ENCODE measurements around the gene MFSD1. TPM values are rescaled to one million over a fixed set of nuclear protein-coding genes. Genes with fewer than 3 reads are reported as not detected.
A peak's percentile ranks its signal among the peaks of the same experiment; 100 is the strongest.

The MFSD1 gene
- total RNA-seq, 4 donors from 2014 or later: 9.2 to 86.6 (median 64.0) TPM

- TF ChIP-seq POLR2AphosphoS5 (IDR thresholded peaks at IDR 0.05) (no peak), POLR2A (IDR thresholded peaks at IDR 0.05) (no peak), EP300 (IDR thresholded peaks at IDR 0.05; ENCODE audit: low read depth) (no peak), CTCF (IDR thresholded peaks at IDR 0.05) (no peak)
- H3K27me3 ChIP-seq: no peaks in the 10 kb centered on the region
- peaks cover 7 to 88% (median 33%) of the 10 kb centered on the region in 4 donors for H3K4me1 ChIP-seq
- no peak for DNase-seq
- WGBS, 2 donors (ENCODE audit: low coverage in 1 of 2): 88 to 94% methylated on average over 2 to 4 of the region's 4 CpGs
- H3K27ac ChIP-seq: peak overlapping the region; percentile 53 to 77 (median 66)
- H3K9me3 ChIP-seq: no peaks in the 10 kb centered on the region
- in situ Hi-C loops (cut with MboI; ENCODE audit: low pct_ligation_motif_present in 1 of 4, low pct_unique_long_range_greater_than_20kb in 1 of 4, low sequenced_read_pairs in 3 of 4): no loop called here
- no peaks in the 10 kb centered on the region for H3K36me3 ChIP-seq
- H3K4me3 ChIP-seq: no peak overlapping the region
- intact Hi-C loops (cut with DNase I; ENCODE audit: low total_unique reads): no loop called here
Observed at GRCh38 chr3:158770741-158771350, 31.0 kb upstream of the MFSD1 start.

- TF ChIP-seq CTCF (IDR thresholded peaks at IDR 0.05): no peak
- no peak for TF ChIP-seq POLR2A (IDR thresholded peaks at IDR 0.05)
- no peak for TF ChIP-seq POLR2AphosphoS5 (IDR thresholded peaks at IDR 0.05)
- no peak for TF ChIP-seq EP300 (IDR thresholded peaks at IDR 0.05; ENCODE audit: low read depth)
- no peaks in the 10 kb centered on the region for H3K9me3 ChIP-seq
- H3K27me3 ChIP-seq: no peaks in the 10 kb centered on the region
- WGBS, 2 donors (ENCODE audit: low coverage in 1 of 2): 93% methylated on average over 1 of the region's 1 CpG; no CpG with 5 or more reads in 1 of the 2 donors
- no peak overlapping the region for H3K4me3 ChIP-seq
- H3K27ac ChIP-seq: peak overlapping the region in 3 of 4 donors; percentile 17 to 77 (median 24)
- intact Hi-C loops (cut with DNase I; ENCODE audit: low total_unique reads): no loop called here
- H3K36me3 ChIP-seq: no peaks in the 10 kb centered on the region
- in situ Hi-C loops (cut with MboI; ENCODE audit: low pct_ligation_motif_present in 1 of 4, low pct_unique_long_range_greater_than_20kb in 1 of 4, low sequenced_read_pairs in 3 of 4): no loop called here
- no peak for DNase-seq
- H3K4me1 ChIP-seq: peaks cover 7 to 92% (median 33%) of the 10 kb centered on the region in 4 donors
Observed at GRCh38 chr3:158771577-158771976, 30.3 kb upstream of the MFSD1 start.

- Histone ChIP-seq H3K36me3 (no peaks in the 10 kb centered on the region), H3K9me3 (no peaks in the 10 kb centered on the region), H3K4me3 (no peak overlapping the region), H3K4me1 (peaks cover 7 to 90% (median 33%) of the 10 kb centered on the region in 4 donors), H3K27ac (peak overlapping the region in 2 of 4 donors; percentile 24 to 77), H3K27me3 (no peaks in the 10 kb centered on the region)
- in situ Hi-C loops (cut with MboI; ENCODE audit: low pct_ligation_motif_present in 1 of 4, low pct_unique_long_range_greater_than_20kb in 1 of 4, low sequenced_read_pairs in 3 of 4) (no loop called here), intact Hi-C loops (cut with DNase I; ENCODE audit: low total_unique reads) (no loop called here)
- WGBS, 2 donors (ENCODE audit: low coverage in 1 of 2): 52 to 58% methylated on average over 3 of the region's 3 CpGs
- DNase-seq: no peak
- no peak for TF ChIP-seq POLR2A (IDR thresholded peaks at IDR 0.05)
- no peak for TF ChIP-seq EP300 (IDR thresholded peaks at IDR 0.05; ENCODE audit: low read depth)
- TF ChIP-seq POLR2AphosphoS5 (IDR thresholded peaks at IDR 0.05): no peak
- TF ChIP-seq CTCF (IDR thresholded peaks at IDR 0.05): no peak
Observed at GRCh38 chr3:158771982-158772381, 29.9 kb upstream of the MFSD1 start.

- Histone ChIP-seq H3K27ac (no peak overlapping the region), H3K9me3 (no peaks in the 10 kb centered on the region), H3K27me3 (no peaks in the 10 kb centered on the region), H3K4me1 (peaks cover 2 to 88% (median 34%) of the 10 kb centered on the region in 4 donors), H3K36me3 (no peaks in the 10 kb centered on the region), H3K4me3 (no peak overlapping the region)
- TF ChIP-seq EP300 (IDR thresholded peaks at IDR 0.05; ENCODE audit: low read depth): no peak
- TF ChIP-seq POLR2A (IDR thresholded peaks at IDR 0.05): no peak
- no peak for TF ChIP-seq CTCF (IDR thresholded peaks at IDR 0.05)
- TF ChIP-seq POLR2AphosphoS5 (IDR thresholded peaks at IDR 0.05): no peak
- in situ Hi-C loops (cut with MboI; ENCODE audit: low pct_ligation_motif_present in 1 of 4, low pct_unique_long_range_greater_than_20kb in 1 of 4, low sequenced_read_pairs in 3 of 4) (no loop called here), intact Hi-C loops (cut with DNase I; ENCODE audit: low total_unique reads) (no loop called here)
- DNase-seq: no peak
Observed at GRCh38 chr3:158773166-158773565, 28.7 kb upstream of the MFSD1 start.

Measured in transverse colon (tissue), 4 donors.